Fibroblast of the aortic adventitia (primary cell): ENCODE results near the gene PTGR1. TPM values are rescaled to one million over a fixed set of nuclear protein-coding genes. Genes with fewer than 3 reads are reported as not detected.
"Not testable (repeated sequence)": the region's sequence is repeated elsewhere in the genome, so short reads cannot be mapped to it uniquely, and the experiment has no call there.

ENCODE experiments used
- DNase-seq: peaks from one replicate; pipeline ENCODE4 v3.0.0-alpha.2; 2010; ENCODE audit warnings: low read depth
- H3K4me3 ChIP-seq: 2 replicates; pipeline ENCODE4 v1.5.1; 2011; ENCODE audit warnings: low read depth, mild to moderate bottlenecking, control low read depth, low read length, moderate library complexity
- total RNA-seq: library from RNA; depleted of rRNA; stranded (reverse); fragments of >200 nt; gene quantifications from 2 replicates; pipeline ENCODE4 v1.2.3, GENCODE V29; 2012; ENCODE audit warnings: low replicate concordance
- TF ChIP-seq, protein P1 (sequence below): IDR thresholded peaks from 2 replicates; pipeline ENCODE4 v1.5.1; 2011; ENCODE audit warnings: mild to moderate bottlenecking, low read length, control low read depth, inconsistent platforms; ENCODE audit not compliant: insufficient read depth

PTGR1 gene
- total RNA-seq, 1 donor = 88.4 TPM

- TF ChIP-seq, protein P1, sequence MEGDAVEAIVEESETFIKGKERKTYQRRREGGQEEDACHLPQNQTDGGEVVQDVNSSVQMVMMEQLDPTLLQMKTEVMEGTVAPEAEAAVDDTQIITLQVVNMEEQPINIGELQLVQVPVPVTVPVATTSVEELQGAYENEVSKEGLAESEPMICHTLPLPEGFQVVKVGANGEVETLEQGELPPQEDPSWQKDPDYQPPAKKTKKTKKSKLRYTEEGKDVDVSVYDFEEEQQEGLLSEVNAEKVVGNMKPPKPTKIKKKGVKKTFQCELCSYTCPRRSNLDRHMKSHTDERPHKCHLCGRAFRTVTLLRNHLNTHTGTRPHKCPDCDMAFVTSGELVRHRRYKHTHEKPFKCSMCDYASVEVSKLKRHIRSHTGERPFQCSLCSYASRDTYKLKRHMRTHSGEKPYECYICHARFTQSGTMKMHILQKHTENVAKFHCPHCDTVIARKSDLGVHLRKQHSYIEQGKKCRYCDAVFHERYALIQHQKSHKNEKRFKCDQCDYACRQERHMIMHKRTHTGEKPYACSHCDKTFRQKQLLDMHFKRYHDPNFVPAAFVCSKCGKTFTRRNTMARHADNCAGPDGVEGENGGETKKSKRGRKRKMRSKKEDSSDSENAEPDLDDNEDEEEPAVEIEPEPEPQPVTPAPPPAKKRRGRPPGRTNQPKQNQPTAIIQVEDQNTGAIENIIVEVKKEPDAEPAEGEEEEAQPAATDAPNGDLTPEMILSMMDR = no peak
- DNase-seq = no peak
- no peak overlapping the region for H3K4me3 ChIP-seq
These were observed 13.1 kb downstream of the PTGR1 start for GRCh38 chr9:111586378-111586777.

DNA sequence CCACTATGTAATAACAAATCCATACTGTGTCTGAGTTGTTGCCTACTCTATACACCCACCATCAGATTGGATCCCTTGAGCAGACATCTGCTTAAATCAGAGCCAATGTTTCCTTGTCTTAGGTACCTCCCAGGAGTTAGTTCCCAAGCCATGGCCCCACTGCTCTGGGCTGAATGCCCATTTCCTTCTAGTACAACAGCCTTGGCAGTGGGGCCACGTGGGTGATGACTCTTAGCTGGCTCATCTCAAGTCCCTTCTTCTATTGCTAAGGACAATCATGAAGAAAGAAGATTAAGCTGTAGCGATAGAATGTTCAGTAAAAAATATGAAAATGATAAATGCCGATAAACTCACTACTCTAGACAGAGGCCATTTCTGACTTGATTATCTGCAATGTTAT lies 16.6 kb downstream of the PTGR1 start:
- TF ChIP-seq, protein P1 = no peak
- peak; percentile 47 for DNase-seq
- no peak overlapping the region for H3K4me3 ChIP-seq

- DNase-seq = peak; percentile 97
- H3K4me3 ChIP-seq = no peak overlapping the region
- TF ChIP-seq, protein P1 = no peak
These were observed 26.4 kb downstream of the PTGR1 start for GRCh38 chr9:111572950-111573604.

- not testable (repeated sequence) for H3K4me3 ChIP-seq, DNase-seq
These were observed 31.3 kb downstream of the PTGR1 start for GRCh38 chr9:111568127-111568526.

DNA sequence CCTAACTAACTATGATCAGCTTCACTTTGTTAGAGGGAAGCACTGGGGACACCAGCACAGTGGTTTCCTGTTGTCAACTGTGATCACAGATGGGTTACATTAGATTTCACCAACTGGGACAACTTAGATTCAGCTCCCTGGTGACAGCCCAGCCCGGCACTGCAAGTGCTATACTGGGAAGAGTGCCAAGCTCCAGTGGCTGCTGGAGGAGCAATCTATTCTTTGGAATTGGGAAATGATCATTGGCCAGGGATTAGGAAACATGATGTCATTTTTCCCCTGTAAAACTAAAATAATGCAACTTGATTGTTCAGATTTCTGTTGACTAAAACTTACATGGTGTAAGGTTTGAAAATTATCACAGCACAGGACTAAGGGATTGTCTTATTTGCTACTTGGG lies 33.2 kb downstream of the PTGR1 start:
- H3K4me3 ChIP-seq = no peak overlapping the region
- DNase-seq = peak; percentile 10
- TF ChIP-seq, protein P1 = no peak

DNA sequence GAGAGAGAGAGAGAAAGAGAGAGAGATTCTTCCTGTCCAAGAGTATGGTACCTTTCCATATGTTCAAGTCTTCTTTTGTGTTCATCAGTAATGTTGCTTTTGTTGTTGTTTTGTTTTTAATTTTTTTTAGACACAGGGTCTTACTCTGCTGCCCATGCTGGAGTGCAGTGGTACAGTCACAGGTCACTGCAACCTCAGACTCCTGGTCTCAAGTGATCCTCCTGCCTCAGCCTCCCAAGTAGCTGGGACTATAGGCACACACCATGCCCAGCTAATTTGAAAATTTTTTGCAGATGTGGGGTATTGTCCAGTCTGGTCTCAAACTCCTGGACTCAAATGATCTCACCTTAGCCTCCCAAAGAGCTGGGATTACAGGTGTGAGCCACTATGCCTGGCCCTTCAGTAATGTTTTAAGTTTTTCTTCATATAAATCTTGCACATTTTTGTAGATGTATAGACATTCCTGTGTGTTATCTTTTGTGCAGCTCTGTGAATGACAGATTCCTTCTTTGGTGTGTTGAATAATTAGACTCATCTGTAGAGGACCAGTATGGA lies 38.2 kb downstream of the PTGR1 start:
- no peak overlapping the region for H3K4me3 ChIP-seq
- TF ChIP-seq, protein P1 = no peak
- no peak for DNase-seq

DNA sequence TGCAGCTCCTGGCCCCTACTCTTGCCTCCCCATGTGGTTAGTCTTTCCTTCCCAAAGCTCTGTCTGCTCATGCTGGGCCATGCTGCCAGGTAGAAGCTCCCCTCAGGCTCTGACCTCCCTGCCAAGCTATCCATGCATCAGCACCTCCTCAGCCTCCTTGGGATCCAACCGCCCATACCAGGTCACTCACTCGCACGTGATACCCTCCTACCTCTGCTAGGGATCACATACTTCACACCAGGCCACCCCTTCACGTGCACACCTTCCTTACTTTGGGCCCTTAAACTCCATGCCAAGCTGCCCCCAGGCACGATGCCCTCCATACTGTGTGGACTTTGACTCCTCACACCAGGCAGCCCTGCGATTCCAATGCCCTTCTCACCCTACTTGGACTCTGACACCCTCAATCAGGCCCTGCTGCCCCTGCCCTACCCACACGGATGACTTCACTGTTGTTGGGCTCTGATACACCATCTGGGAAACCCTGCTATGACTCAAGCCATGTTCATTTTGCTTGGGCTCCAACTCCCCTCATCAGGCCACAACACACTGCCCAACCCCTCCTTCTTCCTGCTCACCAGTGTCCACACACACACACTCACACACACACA lies 40.3 kb downstream of the PTGR1 start:
- TF ChIP-seq, protein P1 = no peak
- no peak overlapping the region for H3K4me3 ChIP-seq
- peak; percentile 31 for DNase-seq

- not testable (repeated sequence) for DNase-seq, H3K4me3 ChIP-seq
These were observed 44.0 kb downstream of the PTGR1 start for GRCh38 chr9:111555425-111555824.
